Activated naive CD4-positive, alpha-beta T cell treated with anti-CD3 and anti-CD28 coated beads, Interleukin-2, amount 50 U/mL, for 24 hours (primary cell): Measurements from ENCODE around the gene ZXDB.
A peak's percentile ranks its signal among the peaks of the same experiment; 100 is the strongest.
"Not testable (repeated sequence)": the region's sequence is repeated elsewhere in the genome, so short reads cannot be mapped to it uniquely, and the experiment has no call there.

ENCODE experiments used
- H3K27ac Mint-ChIP-seq: one replicate; pipeline ENCODE4 v1.8.0; 2021; ENCODE audit warnings: mild to moderate bottlenecking, mixed read lengths
- H3K27me3 Mint-ChIP-seq: one replicate; pipeline ENCODE4 v1.8.0; 2021; ENCODE audit warnings: mixed read lengths
- H3K36me3 Mint-ChIP-seq: one replicate; pipeline ENCODE4 v1.8.0; 2021; ENCODE audit warnings: mixed read lengths
- H3K4me1 Mint-ChIP-seq: one replicate; pipeline ENCODE4 v1.8.0; 2021; ENCODE audit warnings: mixed read lengths
- H3K4me3 Mint-ChIP-seq: one replicate; pipeline ENCODE4 v1.8.0; 2021; ENCODE audit warnings: mild to moderate bottlenecking, mixed read lengths
- H3K9me3 Mint-ChIP-seq: one replicate; pipeline ENCODE4 v1.8.0; 2021; ENCODE audit warnings: mixed read lengths

Gene ZXDB

DNA sequence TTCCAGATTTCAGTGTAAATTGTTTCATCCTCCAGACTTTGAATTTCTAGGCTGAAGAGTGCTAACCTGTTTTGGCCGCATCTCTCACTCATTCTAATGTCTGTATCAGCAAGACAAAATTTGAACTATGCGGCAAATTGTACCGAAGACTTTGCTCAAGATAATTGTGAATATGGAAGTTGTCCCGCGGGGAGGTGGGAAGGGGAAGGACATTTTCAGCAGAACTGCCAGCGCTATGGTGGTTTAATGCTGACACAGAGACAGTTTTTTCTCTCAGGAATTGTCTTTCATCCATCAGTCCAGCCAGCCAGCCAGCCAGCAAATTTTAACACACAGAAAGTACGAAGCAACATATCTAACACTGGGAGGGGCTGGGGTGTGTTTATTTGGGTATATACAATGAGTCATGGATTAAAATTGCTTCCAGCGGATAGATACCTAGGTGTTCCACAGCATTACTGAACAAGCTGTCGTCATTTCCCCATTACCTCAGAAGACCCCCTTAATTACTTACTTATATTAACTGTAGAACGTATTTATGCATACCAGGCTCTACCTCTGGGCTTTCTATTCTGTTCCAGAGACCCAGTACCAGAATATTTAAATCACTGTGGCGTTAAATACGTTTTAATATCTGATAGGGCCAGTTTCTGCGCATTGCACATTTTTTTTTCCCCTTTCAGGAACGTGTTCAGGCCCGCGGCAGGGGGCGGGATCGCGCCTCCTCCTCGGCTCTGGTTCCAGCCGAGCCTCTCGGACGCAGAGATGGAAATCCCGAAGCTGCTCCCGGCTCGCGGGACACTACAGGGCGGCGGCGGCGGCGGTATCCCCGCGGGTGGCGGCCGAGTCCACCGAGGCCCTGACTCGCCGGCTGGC lies at the start of gene ZXDB:
TSS of gene ZXDB (plus strand) at position 728 of the 876 bp plus-strand sequence. CDS start at position 766, 38 bp downstream.
- Mint-ChIP-seq H3K27ac (peak within 1 kb of the TSS; percentile 94), H3K4me1 (peaks cover 32% of the 10 kb centered on the region), H3K36me3 (peaks cover 15% of the 10 kb centered on the region), H3K4me3 (peak within 1 kb of the TSS; percentile 80)
- not testable (repeated sequence) for H3K9me3 Mint-ChIP-seq, H3K27me3 Mint-ChIP-seq

- no peaks in the 10 kb centered on the region for H3K36me3 Mint-ChIP-seq
- no peaks in the 10 kb centered on the region for H3K4me1 Mint-ChIP-seq
- H3K9me3 Mint-ChIP-seq: no peaks in the 10 kb centered on the region
- no peak overlapping the region for H3K4me3 Mint-ChIP-seq
- H3K27me3 Mint-ChIP-seq: no peaks in the 10 kb centered on the region
- no peak overlapping the region for H3K27ac Mint-ChIP-seq
Observed at GRCh38 chrX:57565198-57565597, 26.6 kb upstream of the ZXDB start.

DNA sequence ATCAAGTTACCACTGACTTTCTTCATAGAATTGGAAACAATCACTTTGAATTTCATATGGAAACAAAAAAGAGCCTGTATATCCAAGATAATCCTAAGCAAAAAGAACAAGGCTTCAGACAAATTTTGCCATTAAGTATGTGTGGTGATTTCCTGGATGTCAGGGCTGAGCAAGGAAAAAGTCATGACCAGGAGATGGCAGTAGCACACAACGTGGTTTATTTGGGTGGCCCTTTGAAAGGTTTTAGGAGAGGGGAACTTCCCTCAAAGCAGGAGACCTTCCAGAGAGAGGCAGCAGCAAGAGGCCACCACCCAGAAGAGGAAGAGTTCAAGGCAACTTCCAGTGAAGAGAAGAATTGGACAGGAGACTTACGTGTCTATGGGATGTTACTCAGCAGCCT lies 18.1 kb upstream of the ZXDB start:
- no peaks in the 10 kb centered on the region for H3K4me1 Mint-ChIP-seq
- H3K4me3 Mint-ChIP-seq: no peak overlapping the region
- H3K36me3 Mint-ChIP-seq: no peaks in the 10 kb centered on the region
- H3K27ac Mint-ChIP-seq: no peak overlapping the region
- H3K9me3 Mint-ChIP-seq: no peaks in the 10 kb centered on the region
- no peaks in the 10 kb centered on the region for H3K27me3 Mint-ChIP-seq

GRCh38 chrX:57582948-57583347 lies 8.9 kb upstream of the ZXDB start:
- H3K4me1 Mint-ChIP-seq, H3K27me3 Mint-ChIP-seq, H3K9me3 Mint-ChIP-seq, H3K36me3 Mint-ChIP-seq, H3K27ac Mint-ChIP-seq, H3K4me3 Mint-ChIP-seq: not testable (repeated sequence)

DNA sequence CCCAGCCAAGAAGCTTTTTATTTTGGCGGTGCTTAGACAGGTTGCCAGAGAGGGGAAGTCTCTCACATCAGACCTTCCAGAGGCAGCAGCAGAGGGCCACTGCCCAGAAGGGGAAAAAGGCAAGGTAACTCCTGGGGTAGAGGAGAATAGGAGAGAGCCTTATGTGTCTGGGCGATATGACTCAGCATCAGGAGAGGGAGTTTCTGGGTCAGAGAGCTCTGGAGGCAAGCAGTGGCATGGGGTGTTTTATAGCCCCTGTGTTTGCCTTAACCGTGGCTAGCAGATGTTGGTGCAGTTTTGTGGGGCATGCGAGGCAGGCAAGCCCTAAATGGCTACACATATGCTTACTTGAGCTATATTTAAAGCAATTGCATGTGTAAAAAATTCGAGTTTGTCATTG lies 8.3 kb upstream of the ZXDB start:
- Mint-ChIP-seq H3K36me3 (no peaks in the 10 kb centered on the region), H3K27ac (no peak overlapping the region), H3K9me3 (no peaks in the 10 kb centered on the region), H3K27me3 (no peaks in the 10 kb centered on the region), H3K4me1 (no peaks in the 10 kb centered on the region), H3K4me3 (no peak overlapping the region)

- H3K4me1 Mint-ChIP-seq: peaks cover 9% of the 10 kb centered on the region
Observed at GRCh38 chrX:57586360-57586759, 5.5 kb upstream of the ZXDB start.

GRCh38 chrX:57587062-57587461 lies 4.7 kb upstream of the ZXDB start:
- Mint-ChIP-seq H3K36me3 (no peaks in the 10 kb centered on the region), H3K27ac (no peak overlapping the region), H3K9me3 (no peaks in the 10 kb centered on the region), H3K4me1 (peaks cover 11% of the 10 kb centered on the region), H3K4me3 (no peak overlapping the region), H3K27me3 (no peaks in the 10 kb centered on the region)

More at GRCh38 chrX:57586360-57586759, 5.5 kb upstream of the ZXDB start:
- Mint-ChIP-seq H3K4me3 (no peak overlapping the region), H3K27me3 (no peaks in the 10 kb centered on the region), H3K27ac (no peak overlapping the region), H3K9me3 (no peaks in the 10 kb centered on the region), H3K36me3 (no peaks in the 10 kb centered on the region)

DNA sequence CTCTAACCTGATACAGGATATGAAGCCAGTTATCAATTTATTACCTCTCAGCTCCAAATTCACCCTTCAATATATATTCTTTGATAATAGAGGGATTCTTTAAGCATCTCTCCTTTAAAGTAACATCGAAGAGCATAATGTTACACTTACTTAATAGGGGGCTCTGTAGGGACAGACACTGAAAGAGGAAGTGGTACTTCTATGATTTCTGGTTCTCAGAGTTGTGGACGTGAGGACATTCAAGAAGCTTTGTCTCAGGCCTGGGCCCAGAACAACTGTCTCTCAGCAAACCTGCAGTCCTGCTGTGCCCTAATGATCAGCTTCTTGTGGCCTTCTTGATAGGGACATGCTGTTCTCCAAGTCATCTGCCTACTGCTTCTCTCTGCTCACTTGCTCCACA lies 4.2 kb upstream of the ZXDB start:
- Mint-ChIP-seq H3K36me3 (no peaks in the 10 kb centered on the region), H3K9me3 (no peaks in the 10 kb centered on the region), H3K27me3 (no peaks in the 10 kb centered on the region), H3K4me3 (no peak overlapping the region), H3K4me1 (peaks cover 11% of the 10 kb centered on the region), H3K27ac (no peak overlapping the region)

DNA sequence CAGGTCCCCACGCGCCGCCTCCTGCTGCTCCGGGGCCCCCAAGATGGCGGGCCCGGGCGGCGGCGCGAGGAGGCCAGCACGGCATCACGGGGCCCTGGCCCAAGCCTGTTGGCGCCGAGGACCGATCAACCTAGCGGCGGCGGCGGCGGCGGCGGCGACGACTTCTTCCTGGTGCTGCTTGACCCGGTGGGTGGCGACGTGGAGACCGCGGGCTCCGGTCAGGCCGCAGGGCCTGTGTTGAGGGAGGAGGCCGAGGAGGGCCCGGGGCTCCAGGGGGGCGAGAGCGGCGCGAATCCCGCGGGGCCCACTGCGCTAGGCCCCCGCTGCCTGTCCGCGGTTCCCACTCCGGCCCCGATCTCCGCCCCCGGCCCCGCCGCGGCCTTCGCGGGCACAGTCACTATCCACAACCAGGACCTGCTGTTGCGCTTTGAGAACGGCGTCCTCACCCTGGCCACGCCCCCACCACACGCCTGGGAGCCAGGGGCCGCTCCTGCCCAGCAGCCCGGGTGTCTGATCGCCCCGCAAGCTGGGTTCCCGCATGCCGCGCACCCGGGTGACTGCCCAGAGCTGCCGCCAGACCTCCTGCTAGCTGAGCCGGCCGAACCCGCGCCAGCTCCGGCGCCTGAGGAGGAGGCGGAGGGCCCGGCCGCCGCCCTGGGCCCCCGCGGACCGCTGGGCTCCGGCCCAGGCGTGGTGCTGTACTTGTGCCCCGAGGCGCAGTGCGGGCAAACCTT lies 516 bp downstream of the ZXDB start:
- Mint-ChIP-seq H3K4me1 (peaks cover 37% of the 10 kb centered on the region), H3K4me3 (peak overlapping the region; percentile 33), H3K36me3 (peaks cover 17% of the 10 kb centered on the region)
- H3K27ac Mint-ChIP-seq, H3K27me3 Mint-ChIP-seq, H3K9me3 Mint-ChIP-seq: not testable (repeated sequence)

GRCh38 chrX:57592894-57593215 lies 1.0 kb downstream of the ZXDB start:
- H3K27ac Mint-ChIP-seq, H3K9me3 Mint-ChIP-seq, H3K27me3 Mint-ChIP-seq: not testable (repeated sequence)
- Mint-ChIP-seq H3K4me3 (peak overlapping the region; percentile 54), H3K4me1 (peaks cover 40% of the 10 kb centered on the region), H3K36me3 (peaks cover 19% of the 10 kb centered on the region)

GRCh38 chrX:57595381-57595811 lies 3.6 kb downstream of the ZXDB start:
- peaks cover 44% of the 10 kb centered on the region for H3K4me1 Mint-ChIP-seq
- peaks cover 22% of the 10 kb centered on the region for H3K36me3 Mint-ChIP-seq
- H3K27me3 Mint-ChIP-seq: no peaks in the 10 kb centered on the region
- peak overlapping the region; percentile 88 for H3K4me3 Mint-ChIP-seq
- no peak overlapping the region for H3K27ac Mint-ChIP-seq
- H3K9me3 Mint-ChIP-seq: peaks cover 4% of the 10 kb centered on the region

DNA sequence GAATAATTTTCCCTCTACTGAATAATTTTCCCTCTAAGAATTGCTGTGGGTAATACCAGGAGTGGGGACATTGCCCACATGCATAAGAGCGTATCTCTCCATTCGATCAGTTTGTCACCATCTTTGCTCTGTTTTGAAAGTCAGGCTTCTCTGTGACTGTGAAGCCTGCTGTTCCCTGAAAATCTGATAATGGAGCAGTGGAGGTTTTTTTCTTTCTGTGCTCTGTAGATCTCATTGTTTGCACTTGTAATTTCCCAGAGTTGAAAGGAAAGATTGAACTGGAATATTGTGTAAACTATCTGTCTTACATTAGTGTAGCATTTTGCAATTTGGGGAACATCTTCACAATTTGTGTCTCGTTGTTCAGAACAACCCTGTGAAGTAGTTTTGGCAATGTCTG lies 4.3 kb downstream of the ZXDB start:
- H3K27ac Mint-ChIP-seq: no peak overlapping the region
- peaks cover 37% of the 10 kb centered on the region for H3K4me1 Mint-ChIP-seq
- H3K9me3 Mint-ChIP-seq: peaks cover 4% of the 10 kb centered on the region
- H3K4me3 Mint-ChIP-seq: peak overlapping the region; percentile 88
- H3K27me3 Mint-ChIP-seq: no peaks in the 10 kb centered on the region
- H3K36me3 Mint-ChIP-seq: peaks cover 22% of the 10 kb centered on the region

GRCh38 chrX:57596516-57596915 lies 4.7 kb downstream of the ZXDB start:
- Mint-ChIP-seq H3K4me3 (peak overlapping the region; percentile 88), H3K27me3 (no peaks in the 10 kb centered on the region), H3K36me3 (peaks cover 22% of the 10 kb centered on the region), H3K27ac (peak overlapping the region; percentile 9), H3K4me1 (peaks cover 34% of the 10 kb centered on the region), H3K9me3 (peaks cover 4% of the 10 kb centered on the region)

DNA sequence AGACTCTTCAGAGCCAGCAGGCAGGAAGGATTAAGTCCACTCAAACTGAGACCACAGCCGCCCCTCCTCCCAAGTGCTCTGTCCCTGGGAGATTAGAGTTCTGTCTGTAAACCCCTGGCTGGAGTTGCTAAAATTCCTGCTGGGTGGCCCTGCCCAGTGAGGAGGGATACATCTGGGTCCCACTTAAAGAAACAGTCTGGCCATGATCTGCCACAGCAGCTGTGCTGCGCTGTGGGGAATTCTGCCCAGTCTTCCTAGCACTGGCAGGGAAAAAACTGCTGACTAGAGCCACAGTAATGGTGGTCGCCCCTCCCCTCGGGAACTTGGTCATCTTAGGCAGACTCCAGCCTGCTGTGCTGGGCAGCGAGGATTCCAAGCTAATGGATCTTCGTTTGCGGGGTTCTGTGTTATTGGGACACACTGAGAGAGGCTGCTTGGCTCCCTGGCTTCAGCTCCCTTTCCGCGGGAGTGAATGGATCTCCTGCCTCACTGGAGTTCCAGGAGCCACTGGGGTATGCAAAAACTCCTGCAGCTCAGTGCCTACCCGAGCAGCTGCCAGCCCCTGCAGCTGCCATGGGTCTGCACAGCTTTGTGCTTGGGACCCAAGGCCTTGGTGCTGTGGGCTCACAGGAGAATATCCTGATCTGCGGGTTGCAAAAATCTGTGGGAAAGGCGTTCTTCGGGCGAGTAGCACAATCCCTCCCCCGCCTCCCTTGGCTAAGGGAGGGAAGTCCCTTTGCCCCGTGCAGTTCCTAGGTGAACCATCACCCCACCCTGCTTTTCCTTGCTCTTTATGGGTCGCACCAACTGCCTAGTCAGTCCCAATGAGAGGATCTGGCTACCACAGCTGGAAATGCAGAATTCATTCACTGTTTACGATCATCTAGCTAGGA lies 15.7 kb downstream of the ZXDB start:
- H3K36me3 Mint-ChIP-seq: peaks cover 22% of the 10 kb centered on the region
- H3K4me1 Mint-ChIP-seq: no peaks in the 10 kb centered on the region
- H3K27ac Mint-ChIP-seq: no peak overlapping the region
- H3K4me3 Mint-ChIP-seq: no peak overlapping the region
- H3K27me3 Mint-ChIP-seq: no peaks in the 10 kb centered on the region
- no peaks in the 10 kb centered on the region for H3K9me3 Mint-ChIP-seq

- not testable (repeated sequence) for H3K27ac Mint-ChIP-seq, H3K27me3 Mint-ChIP-seq, H3K4me1 Mint-ChIP-seq, H3K9me3 Mint-ChIP-seq, H3K4me3 Mint-ChIP-seq
- peaks cover 20% of the 10 kb centered on the region for H3K36me3 Mint-ChIP-seq
Observed at GRCh38 chrX:57613351-57613750, 21.5 kb downstream of the ZXDB start.
